HUES64 (cell line): ENCODE results near the gene BARHL1.
A peak's percentile ranks its signal among the peaks of the same experiment; 100 is the strongest.

Source experiments
- H3K27ac ChIP-seq: 2 replicates; pipeline ENCODE4 v1.7.0; 2013; ENCODE audit warnings: low read depth, low read length, inconsistent platforms
- H3K27me3 ChIP-seq: 2 replicates; pipeline ENCODE4 v1.6.1; 2013; ENCODE audit warnings: mild to moderate bottlenecking, low read length; ENCODE audit not compliant: insufficient read depth
- H3K36me3 ChIP-seq: 2 replicates; pipeline ENCODE4 v1.6.1; 2013; ENCODE audit warnings: mild to moderate bottlenecking, low read length; ENCODE audit not compliant: insufficient read depth
- H3K4me1 ChIP-seq: 2 replicates; pipeline ENCODE4 v1.6.1; 2013; ENCODE audit warnings: mild to moderate bottlenecking, low read length, moderate library complexity; ENCODE audit not compliant: insufficient read depth
- H3K4me3 ChIP-seq: 2 replicates; pipeline ENCODE4 v1.5.1; 2013; ENCODE audit warnings: mild to moderate bottlenecking, low read length, moderate library complexity
- H3K9ac ChIP-seq: 2 replicates; pipeline ENCODE4 v1.6.1; 2013; ENCODE audit warnings: mild to moderate bottlenecking, low read depth, low read length
- H3K9me3 ChIP-seq: 2 replicates; pipeline ENCODE4 v1.6.1; 2013; ENCODE audit warnings: low read depth, low read length; ENCODE audit not compliant: insufficient read depth
- WGBS: fragments of 150-250, 120-280 bp; methylation state at CpG from one replicate; pipeline ENCODE4 v1.1.7; 2013; ENCODE audit warnings: missing lambda C conversion rate; 5-methylcytosine and 5-hydroxymethylcytosine counted together

The BARHL1 gene

GRCh38 chr9:132588501-132589147, 6.2 kb downstream of the BARHL1 start:
- Histone ChIP-seq H3K36me3 (no peaks in the 10 kb centered on the region), H3K9ac (no peak overlapping the region), H3K27me3 (peaks cover 100% of the 10 kb centered on the region), H3K4me1 (peaks cover 55% of the 10 kb centered on the region), H3K4me3 (peak overlapping the region; percentile 21; the same call in 1 of the 2 replicates), H3K9me3 (no peaks in the 10 kb centered on the region), H3K27ac (no peak overlapping the region)
- 5% methylated on average over 28 of the region's 28 CpGs for WGBS

- Histone ChIP-seq H3K4me1 (peaks cover 53% of the 10 kb centered on the region), H3K36me3 (peaks cover 2% of the 10 kb centered on the region), H3K27ac (no peak overlapping the region), H3K27me3 (peaks cover 93% of the 10 kb centered on the region), H3K9ac (no peak overlapping the region), H3K4me3 (peak overlapping the region; percentile 21; the same call in 1 of the 2 replicates), H3K9me3 (no peaks in the 10 kb centered on the region)
- 1% methylated on average over 83 of the region's 83 CpGs for WGBS
These were observed 7.0 kb downstream of the BARHL1 start for GRCh38 chr9:132589148-132590036.

GRCh38 chr9:132590037-132590317, 7.6 kb downstream of the BARHL1 start:
- Histone ChIP-seq H3K4me3 (peak overlapping the region; percentile 50; the same call in 1 of the 2 replicates), H3K27me3 (peaks cover 87% of the 10 kb centered on the region), H3K27ac (no peak overlapping the region), H3K9me3 (no peaks in the 10 kb centered on the region), H3K36me3 (peaks cover 8% of the 10 kb centered on the region), H3K9ac (no peak overlapping the region), H3K4me1 (peaks cover 49% of the 10 kb centered on the region)
- WGBS = under 1% methylated on average over 16 of the region's 17 CpGs

GRCh38 chr9:132590318-132591182, 8.1 kb downstream of the BARHL1 start:
- H3K36me3 ChIP-seq = peaks cover 8% of the 10 kb centered on the region
- H3K9me3 ChIP-seq = no peaks in the 10 kb centered on the region
- H3K9ac ChIP-seq = peak overlapping the region; percentile 35; the same call in 1 of the 2 replicates
- H3K4me1 ChIP-seq = peaks cover 44% of the 10 kb centered on the region
- under 1% methylated on average over 69 of the region's 73 CpGs for WGBS
- peak overlapping the region; percentile 50 for H3K4me3 ChIP-seq
- peak overlapping the region; percentile 78; the same call in 1 of the 2 replicates for H3K27ac ChIP-seq
- H3K27me3 ChIP-seq = peaks cover 82% of the 10 kb centered on the region

GRCh38 chr9:132591244-132591643, 8.8 kb downstream of the BARHL1 start:
- Histone ChIP-seq H3K27ac (peak overlapping the region; percentile 81; the same call in 1 of the 2 replicates), H3K4me1 (peaks cover 37% of the 10 kb centered on the region), H3K9ac (peak overlapping the region; percentile 66; the same call in 1 of the 2 replicates), H3K9me3 (no peaks in the 10 kb centered on the region), H3K4me3 (peak overlapping the region; percentile 50), H3K36me3 (peaks cover 14% of the 10 kb centered on the region), H3K27me3 (peaks cover 75% of the 10 kb centered on the region)
- 1% methylated on average over 5 of the region's 6 CpGs for WGBS

- H3K36me3 ChIP-seq = peaks cover 16% of the 10 kb centered on the region
- peaks cover 69% of the 10 kb centered on the region for H3K27me3 ChIP-seq
- peak overlapping the region; percentile 66 for H3K9ac ChIP-seq
- H3K9me3 ChIP-seq = no peaks in the 10 kb centered on the region
- H3K4me1 ChIP-seq = peaks cover 31% of the 10 kb centered on the region
- peak overlapping the region; percentile 50 for H3K4me3 ChIP-seq
- WGBS = 4% methylated on average over 7 of the region's 9 CpGs
- peak overlapping the region; percentile 81; the same call in 1 of the 2 replicates for H3K27ac ChIP-seq
These were observed 9.4 kb downstream of the BARHL1 start for GRCh38 chr9:132591751-132592314.

- 14% methylated on average over 8 of the region's 8 CpGs for WGBS
- H3K9me3 ChIP-seq = no peaks in the 10 kb centered on the region
- peaks cover 63% of the 10 kb centered on the region for H3K27me3 ChIP-seq
- H3K36me3 ChIP-seq = peaks cover 16% of the 10 kb centered on the region
- peak overlapping the region; percentile 81; the same call in 1 of the 2 replicates for H3K27ac ChIP-seq
- peak overlapping the region; percentile 66 for H3K9ac ChIP-seq
- peaks cover 30% of the 10 kb centered on the region for H3K4me1 ChIP-seq
- peak overlapping the region; percentile 50 for H3K4me3 ChIP-seq
These were observed 10.0 kb downstream of the BARHL1 start for GRCh38 chr9:132592451-132592850.

- no peak overlapping the region for H3K27ac ChIP-seq
- H3K4me1 ChIP-seq = peaks cover 30% of the 10 kb centered on the region
- H3K4me3 ChIP-seq = no peak overlapping the region
- peaks cover 20% of the 10 kb centered on the region for H3K36me3 ChIP-seq
- no peak overlapping the region for H3K9ac ChIP-seq
- no peaks in the 10 kb centered on the region for H3K9me3 ChIP-seq
- 94% methylated on average over 13 of the region's 13 CpGs for WGBS
- H3K27me3 ChIP-seq = peaks cover 43% of the 10 kb centered on the region
These were observed 12.0 kb downstream of the BARHL1 start for GRCh38 chr9:132594412-132594811.

GRCh38 chr9:132595319-132595718, 12.9 kb downstream of the BARHL1 start:
- Histone ChIP-seq H3K9ac (no peak overlapping the region), H3K36me3 (peaks cover 20% of the 10 kb centered on the region), H3K4me1 (peaks cover 30% of the 10 kb centered on the region), H3K9me3 (no peaks in the 10 kb centered on the region), H3K27me3 (peaks cover 34% of the 10 kb centered on the region), H3K4me3 (no peak overlapping the region), H3K27ac (no peak overlapping the region)
- WGBS = 92% methylated on average over 6 of the region's 6 CpGs

- Histone ChIP-seq H3K9me3 (no peaks in the 10 kb centered on the region), H3K36me3 (peaks cover 24% of the 10 kb centered on the region), H3K27me3 (peaks cover 25% of the 10 kb centered on the region), H3K27ac (no peak overlapping the region), H3K4me1 (peaks cover 30% of the 10 kb centered on the region), H3K4me3 (no peak overlapping the region), H3K9ac (no peak overlapping the region)
- 87% methylated on average over 3 of the region's 3 CpGs for WGBS
These were observed 13.8 kb downstream of the BARHL1 start for GRCh38 chr9:132596200-132596599.
